Sciatic nerve (tissue), 2 donors: ENCODE results near the gene PPIA. TPM values are rescaled to one million over a fixed set of nuclear protein-coding genes. Genes with fewer than 3 reads are reported as not detected.

Source experiments
- ATAC-seq: fragments of 200-7000 bp; cut with Tn5 transposase; one replicate; pipeline ENCODE4 v1.9.1; 2020; ENCODE audit warnings: mild to moderate bottlenecking, moderate library complexity
- DNase-seq: peaks from one replicate; pipeline ENCODE4 v3.0.0-alpha.2; 2020; ENCODE audit warnings: low spot score
- intact Hi-C: fragments of 100-400 bp; cut with DNase I; formaldehyde crosslinking; loops from one replicate; pipeline ENCODE4 v1.14.2; 2022
- total RNA-seq: library from RNA; stranded (reverse); fragmentation: NEBNext Ultra II Directional; extraction: Animal tissue kit (Norgen Biotek cat#: 25700); gene quantifications from one replicate; pipeline ENCODE4 v1.2.1, GENCODE V29; 2021
- donor health status: DM: no; HTN: no; CAD: no.
- donor health status: DM: no; HTN: no; CAD: no.

The PPIA gene
- total RNA-seq, result 637 TPM

GRCh38 chr7:44796504-44797328 is at the start of gene PPIA:
PPIA (plus strand) TSS chr7:44796681; CDS start chr7:44796725, 44 bp downstream.
- ATAC-seq, result peak; percentile 96
- intact Hi-C loops, result no loop called here

GRCh38 chr7:44748045-44748947 is 48.2 kb upstream of the PPIA start, which contains the start of gene ZMIZ2:
ZMIZ2 (plus strand) TSS chr7:44748847; CDS start chr7:44756250, 7,403 bp downstream.
- ATAC-seq, result peak; percentile 98
- intact Hi-C loops, result no loop called here
- peak; percentile 96 for DNase-seq

More at GRCh38 chr7:44796504-44797328, at the start of gene PPIA:
- DNase-seq, result peak; percentile 99

- intact Hi-C loops, result no loop called here
- peak; percentile 8 for ATAC-seq
- DNase-seq, result no peak
These were observed 47.3 kb upstream of the PPIA start for GRCh38 chr7:44748948-44749731.

DNA sequence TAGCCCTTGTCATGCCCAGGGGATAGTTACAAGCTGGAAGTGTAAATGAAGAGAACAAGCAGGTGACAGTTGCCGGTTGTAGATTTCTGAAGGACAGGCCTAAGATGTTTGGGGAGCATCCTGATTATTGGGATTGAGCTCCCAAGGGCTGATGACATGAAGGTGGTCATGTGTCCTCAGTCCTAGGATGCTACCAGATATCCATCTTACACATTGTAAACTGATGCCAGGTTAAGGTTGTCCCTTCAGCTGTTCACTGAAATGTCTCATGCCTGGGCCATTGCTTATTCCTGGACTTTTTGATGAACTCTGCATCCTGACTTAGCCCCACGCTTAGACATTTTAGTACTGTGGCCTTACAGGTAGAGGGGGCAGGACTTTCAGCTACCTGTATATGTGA is 46.5 kb upstream of the PPIA start:
- intact Hi-C loops, result no loop called here
- no peak for DNase-seq
- no peak for ATAC-seq

GRCh38 chr7:44750424-44750823 is 46.1 kb upstream of the PPIA start:
- intact Hi-C loops, result no loop called here

GRCh38 chr7:44750921-44751571 is 45.4 kb upstream of the PPIA start:
- intact Hi-C loops, result no loop called here
- ATAC-seq, result no peak
- DNase-seq, result no peak

More at GRCh38 chr7:44750424-44750823, 46.1 kb upstream of the PPIA start:
- DNase-seq, result no peak
- ATAC-seq, result no peak

DNA sequence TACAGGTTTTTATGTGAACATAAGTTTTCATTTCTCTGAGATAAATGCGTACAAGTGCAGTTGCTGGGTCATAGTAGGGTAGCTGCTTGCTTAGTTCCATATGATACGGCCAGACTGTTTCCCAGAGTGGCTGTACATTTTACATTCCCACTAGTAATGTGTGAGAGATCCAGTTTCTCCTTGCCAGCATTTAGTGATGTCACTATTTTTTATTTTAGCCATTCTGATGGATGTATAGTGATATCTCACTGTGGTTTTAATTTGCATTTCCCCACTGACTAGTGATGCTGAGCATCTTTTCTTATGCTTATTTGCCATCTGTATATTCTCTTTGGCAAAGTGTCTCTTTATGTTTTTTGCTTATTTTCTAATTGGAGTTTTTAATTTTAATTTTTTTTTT is 43.7 kb upstream of the PPIA start:
- intact Hi-C loops, result no loop called here
- ATAC-seq, result no peak
- no peak for DNase-seq

- ATAC-seq, result no peak
- no peak for DNase-seq
- intact Hi-C loops, result no loop called here
These were observed 41.4 kb upstream of the PPIA start for GRCh38 chr7:44754802-44755697.

DNA sequence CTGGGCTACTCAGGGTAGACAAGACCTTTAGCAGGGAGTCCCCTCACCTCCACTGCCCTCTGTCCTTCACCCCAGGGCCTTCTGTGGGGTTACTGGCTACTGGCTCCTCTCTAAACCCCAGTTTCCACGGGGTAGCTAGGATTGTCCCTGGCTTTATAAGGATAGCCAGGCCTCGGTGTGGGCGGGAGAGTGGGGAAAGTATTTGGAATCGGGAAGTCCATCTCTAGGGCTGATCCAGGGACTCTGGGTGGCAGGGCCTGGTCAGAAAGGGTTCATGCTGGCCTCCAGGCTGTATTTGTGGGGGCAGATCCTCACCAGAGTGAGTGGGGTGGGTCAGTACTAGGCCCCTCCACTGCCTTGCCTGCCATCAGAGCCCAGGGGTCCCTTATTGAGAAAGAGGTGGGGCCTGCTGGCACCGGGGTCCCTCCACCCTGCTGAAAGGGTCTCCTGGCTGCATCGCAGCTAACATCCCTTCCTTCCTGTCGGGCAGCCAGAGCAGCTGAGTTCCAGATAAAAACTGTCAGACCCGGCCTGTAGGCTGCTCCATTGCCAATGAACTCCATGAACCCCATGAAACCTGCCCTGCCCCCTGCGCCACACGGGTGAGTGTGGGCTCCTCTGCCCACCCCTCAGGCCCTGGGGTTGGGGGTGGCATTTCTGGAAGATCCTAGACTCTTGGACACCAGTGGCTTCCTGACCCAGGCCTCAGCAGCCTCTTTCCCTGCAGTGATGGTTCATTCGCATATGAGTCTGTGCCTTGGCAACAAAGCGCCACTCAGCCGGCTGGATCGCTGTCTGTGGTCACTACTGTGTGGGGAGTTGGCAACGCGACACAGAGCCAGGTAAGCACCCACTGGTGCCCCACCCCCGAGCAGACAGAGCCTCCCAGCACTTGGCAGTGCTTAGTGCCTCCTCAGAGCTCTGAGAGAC is 40.5 kb upstream of the PPIA start:
- DNase-seq (no peak), ATAC-seq (no peak)
- intact Hi-C loops, result no loop called here

GRCh38 chr7:44756904-44757303 is 39.6 kb upstream of the PPIA start:
- intact Hi-C loops, result no loop called here
- no peak for DNase-seq
- ATAC-seq, result no peak

DNA sequence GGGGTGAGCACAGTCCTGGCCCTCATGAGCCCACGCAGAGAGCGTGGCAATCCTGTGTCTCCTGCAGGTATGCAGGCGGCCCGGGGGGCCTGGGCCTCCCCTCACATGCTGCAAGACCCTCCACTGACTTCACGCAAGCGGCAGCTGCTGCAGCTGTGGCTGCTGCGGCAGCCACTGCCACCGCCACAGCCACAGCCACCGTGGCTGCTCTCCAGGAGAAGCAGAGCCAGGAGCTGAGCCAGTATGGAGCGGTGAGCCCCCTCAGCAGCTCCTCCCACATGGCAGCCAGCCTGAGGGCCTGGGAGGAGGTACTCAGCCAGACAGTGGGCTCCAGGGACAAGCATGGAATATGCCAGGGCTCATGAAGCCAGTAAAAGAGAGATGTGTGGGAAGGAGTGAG is 39.2 kb upstream of the PPIA start:
- ATAC-seq (peak; percentile 32), DNase-seq (no peak)
- intact Hi-C loops, result no loop called here

DNA sequence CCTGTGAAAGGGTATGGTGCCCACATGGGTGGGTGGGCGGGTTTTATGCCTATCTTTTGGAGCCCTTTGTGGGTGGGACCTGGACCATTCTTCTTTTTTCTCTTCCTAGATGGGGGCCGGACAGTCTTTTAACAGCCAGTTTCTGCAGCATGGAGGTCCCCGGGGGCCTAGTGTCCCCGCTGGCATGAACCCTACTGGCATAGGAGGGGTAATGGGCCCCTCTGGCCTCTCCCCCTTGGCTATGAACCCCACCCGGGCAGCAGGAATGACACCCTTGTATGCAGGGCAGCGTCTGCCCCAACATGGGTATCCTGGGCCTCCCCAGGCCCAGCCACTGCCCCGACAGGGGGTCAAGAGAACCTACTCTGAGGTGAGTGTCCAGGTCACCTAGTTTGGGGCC is 38.7 kb upstream of the PPIA start:
- ATAC-seq (no peak), DNase-seq (no peak)
- intact Hi-C loops, result no loop called here

DNA sequence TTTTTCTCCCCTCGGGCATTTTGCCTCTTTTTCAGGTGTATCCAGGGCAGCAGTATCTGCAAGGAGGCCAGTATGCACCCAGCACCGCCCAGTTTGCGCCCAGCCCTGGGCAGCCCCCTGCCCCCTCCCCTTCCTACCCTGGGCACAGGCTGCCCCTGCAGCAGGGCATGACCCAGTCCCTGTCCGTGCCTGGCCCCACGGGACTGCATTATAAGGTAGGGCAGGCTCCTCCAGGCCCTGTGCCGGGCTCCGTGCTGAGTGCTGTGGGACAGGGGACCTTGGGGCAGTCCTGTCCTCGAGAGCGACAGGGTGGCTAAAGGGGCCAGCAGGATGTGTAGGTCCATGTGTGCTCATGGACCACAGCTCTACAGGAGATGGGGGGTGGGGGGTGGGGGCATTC is 37.2 kb upstream of the PPIA start:
- intact Hi-C loops, result no loop called here
- no peak for ATAC-seq
- no peak for DNase-seq

DNA sequence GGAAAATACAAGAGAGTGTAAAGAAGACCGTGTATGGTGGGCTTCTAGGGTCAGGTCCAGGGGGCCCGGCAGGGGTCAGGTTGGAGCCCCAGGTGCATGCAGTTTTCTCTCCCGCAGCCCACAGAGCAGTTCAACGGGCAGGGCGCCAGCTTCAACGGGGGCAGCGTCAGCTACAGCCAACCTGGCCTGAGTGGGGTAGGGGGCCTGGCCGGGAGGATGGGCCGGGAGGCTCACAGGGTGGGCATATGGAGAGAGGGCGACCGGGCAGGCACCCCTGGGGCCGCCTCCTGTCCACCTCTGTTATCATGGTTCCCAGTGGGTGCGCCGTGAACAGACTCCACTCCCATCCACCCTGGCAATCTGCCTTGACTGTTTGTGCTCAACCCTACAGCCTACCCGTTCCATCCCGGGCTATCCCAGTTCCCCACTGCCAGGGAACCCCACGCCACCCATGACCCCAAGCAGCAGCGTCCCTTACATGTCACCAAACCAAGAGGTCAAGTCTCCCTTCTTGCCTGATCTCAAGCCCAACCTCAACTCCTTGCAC is 36.4 kb upstream of the PPIA start:
- no peak for DNase-seq
- intact Hi-C loops, result no loop called here

GRCh38 chr7:44761207-44762161 is 35.0 kb upstream of the PPIA start:
- ATAC-seq, result peak; percentile 85
- DNase-seq, result peak; percentile 82
- intact Hi-C loops, result no loop called here

More for the DNA sequence above, 36.4 kb upstream of the PPIA start:
- ATAC-seq, result no peak
